T-helper 1 cell treated with Interleukin-12 subunit alpha and Interleukin-12 subunit beta and Interleukin-4 antibody, amounts not matched to agents 30 μg/mL and 1 μg/mL, for 36 hours (primary cell): ENCODE measurements around the gene ADAT3.

Source experiments
- H3K27ac Mint-ChIP-seq: one replicate; pipeline ENCODE4 v1.8.0; 2021; ENCODE audit warnings: mild to moderate bottlenecking, mixed read lengths
- H3K27me3 Mint-ChIP-seq: one replicate; pipeline ENCODE4 v1.8.0; 2021; ENCODE audit warnings: low read depth, mixed read lengths
- H3K36me3 Mint-ChIP-seq: one replicate; pipeline ENCODE4 v1.8.0; 2021; ENCODE audit warnings: low read depth, mixed read lengths
- H3K4me1 Mint-ChIP-seq: one replicate; pipeline ENCODE4 v1.8.0; 2021; ENCODE audit warnings: low read depth, mixed read lengths
- H3K4me3 Mint-ChIP-seq: one replicate; pipeline ENCODE4 v1.8.0; 2021; ENCODE audit warnings: mild to moderate bottlenecking, moderate library complexity, mixed read lengths
- H3K9me3 Mint-ChIP-seq: one replicate; pipeline ENCODE4 v1.8.0; 2021; ENCODE audit warnings: mixed read lengths

ADAT3 gene

GRCh38 chr19:1905110-1905862 lies at the start of gene ADAT3, which contains the start of gene SCAMP4:
Gene ADAT3, plus strand, starts transcription at chr19:1905399. Its CDS starts 6,649 bp downstream, at chr19:1912048.
Gene SCAMP4, plus strand, starts transcription at chr19:1905399. Its CDS starts 9,621 bp downstream, at chr19:1915020.
- H3K27me3 Mint-ChIP-seq: no peaks in the 10 kb centered on the region
- H3K4me1 Mint-ChIP-seq: peaks cover 24% of the 10 kb centered on the region
- peaks cover 1% of the 10 kb centered on the region for H3K36me3 Mint-ChIP-seq
- H3K27ac Mint-ChIP-seq: peak within 1 kb of the TSS; percentile 84
- H3K4me3 Mint-ChIP-seq: peak within 1 kb of the TSS; percentile 90
- H3K9me3 Mint-ChIP-seq: no peaks in the 10 kb centered on the region

DNA sequence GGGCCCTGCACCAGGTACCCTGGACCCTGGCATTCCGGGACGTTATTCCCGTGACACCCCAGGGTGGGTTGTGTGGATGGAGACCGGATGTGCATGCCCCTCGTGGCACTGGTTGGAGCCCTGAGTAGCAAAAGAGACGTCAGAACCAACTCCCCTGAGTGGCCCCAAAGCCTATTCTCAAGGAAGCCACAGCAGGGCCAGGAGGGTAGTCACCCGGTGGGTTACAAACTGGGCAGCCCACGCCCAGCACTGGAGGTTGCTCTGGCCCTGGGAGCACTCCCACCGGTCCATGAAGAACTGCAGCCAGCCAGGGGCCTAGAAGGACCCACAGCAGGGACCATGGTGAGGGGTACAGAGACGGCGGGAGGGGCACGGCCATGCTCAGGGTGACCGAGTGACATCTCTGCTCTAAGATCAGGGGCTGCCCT lies 49.4 kb upstream of the ADAT3 start:
- H3K4me3 Mint-ChIP-seq: peak overlapping the region; percentile 79
- H3K27me3 Mint-ChIP-seq: no peaks in the 10 kb centered on the region
- H3K9me3 Mint-ChIP-seq: no peaks in the 10 kb centered on the region
- H3K4me1 Mint-ChIP-seq: peaks cover 29% of the 10 kb centered on the region
- peak overlapping the region; percentile 89 for H3K27ac Mint-ChIP-seq
- peaks cover 2% of the 10 kb centered on the region for H3K36me3 Mint-ChIP-seq

- no peaks in the 10 kb centered on the region for H3K27me3 Mint-ChIP-seq
- H3K27ac Mint-ChIP-seq: peak overlapping the region; percentile 89
- H3K4me3 Mint-ChIP-seq: peak overlapping the region; percentile 79
- peaks cover 2% of the 10 kb centered on the region for H3K36me3 Mint-ChIP-seq
- no peaks in the 10 kb centered on the region for H3K9me3 Mint-ChIP-seq
- H3K4me1 Mint-ChIP-seq: peaks cover 28% of the 10 kb centered on the region
Measured at GRCh38 chr19:1856345-1856697, 48.9 kb upstream of the ADAT3 start.

GRCh38 chr19:1856698-1857603 lies 48.2 kb upstream of the ADAT3 start:
- peak overlapping the region; percentile 79 for H3K4me3 Mint-ChIP-seq
- H3K27me3 Mint-ChIP-seq: no peaks in the 10 kb centered on the region
- H3K27ac Mint-ChIP-seq: peak overlapping the region; percentile 89
- peaks cover 2% of the 10 kb centered on the region for H3K36me3 Mint-ChIP-seq
- H3K4me1 Mint-ChIP-seq: peaks cover 32% of the 10 kb centered on the region
- no peaks in the 10 kb centered on the region for H3K9me3 Mint-ChIP-seq

- no peak overlapping the region for H3K27ac Mint-ChIP-seq
- peaks cover 32% of the 10 kb centered on the region for H3K4me1 Mint-ChIP-seq
- peak overlapping the region; percentile 42 for H3K4me3 Mint-ChIP-seq
- no peaks in the 10 kb centered on the region for H3K27me3 Mint-ChIP-seq
- no peaks in the 10 kb centered on the region for H3K9me3 Mint-ChIP-seq
- peaks cover 2% of the 10 kb centered on the region for H3K36me3 Mint-ChIP-seq
Measured at GRCh38 chr19:1857648-1858326, 47.4 kb upstream of the ADAT3 start.

DNA sequence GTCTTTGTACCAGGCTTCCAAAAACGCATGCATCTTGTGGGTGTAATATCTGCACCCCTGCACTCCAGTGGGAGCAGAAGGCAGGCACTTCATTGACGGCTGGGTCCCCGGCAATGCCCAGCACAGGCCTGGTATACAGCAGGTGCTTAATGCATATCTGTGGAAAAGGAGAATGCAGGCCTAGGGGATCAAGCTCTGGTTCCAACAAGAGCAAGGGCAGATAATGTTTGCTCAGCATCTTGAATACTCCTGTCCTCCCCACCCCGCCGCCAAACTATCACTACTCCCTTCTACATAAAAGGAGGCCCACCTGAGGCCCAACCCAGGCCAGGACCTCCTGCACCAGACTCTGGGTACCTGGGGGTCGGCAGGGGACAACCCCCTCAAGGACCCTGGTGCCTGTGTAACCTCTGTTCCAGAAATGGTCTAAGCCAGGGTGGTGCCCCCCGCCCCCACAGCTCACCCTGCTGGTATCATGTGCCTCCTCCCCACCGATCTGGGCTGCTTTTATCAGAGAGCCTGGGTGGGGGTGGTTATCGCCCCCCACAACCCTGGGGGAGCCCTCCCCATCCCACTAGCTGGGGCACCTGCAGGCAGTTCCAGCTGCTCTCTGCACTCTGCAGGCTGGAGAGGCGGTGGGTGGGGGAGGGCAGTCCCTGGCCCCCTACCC lies 46.7 kb upstream of the ADAT3 start:
- no peaks in the 10 kb centered on the region for H3K9me3 Mint-ChIP-seq
- peak overlapping the region; percentile 46 for H3K4me3 Mint-ChIP-seq
- no peaks in the 10 kb centered on the region for H3K36me3 Mint-ChIP-seq
- H3K27ac Mint-ChIP-seq: no peak overlapping the region
- H3K4me1 Mint-ChIP-seq: peaks cover 26% of the 10 kb centered on the region
- no peaks in the 10 kb centered on the region for H3K27me3 Mint-ChIP-seq

GRCh38 chr19:1859331-1859781 lies 45.8 kb upstream of the ADAT3 start:
- Mint-ChIP-seq H3K4me3 (peak overlapping the region; percentile 44), H3K27me3 (no peaks in the 10 kb centered on the region), H3K9me3 (no peaks in the 10 kb centered on the region), H3K27ac (peak overlapping the region; percentile 20), H3K36me3 (no peaks in the 10 kb centered on the region), H3K4me1 (peaks cover 26% of the 10 kb centered on the region)

GRCh38 chr19:1860042-1860775 lies 45.0 kb upstream of the ADAT3 start:
- Mint-ChIP-seq H3K36me3 (no peaks in the 10 kb centered on the region), H3K27me3 (no peaks in the 10 kb centered on the region), H3K9me3 (no peaks in the 10 kb centered on the region), H3K4me3 (no peak overlapping the region), H3K4me1 (peaks cover 20% of the 10 kb centered on the region), H3K27ac (no peak overlapping the region)

GRCh38 chr19:1860821-1861598 lies 44.2 kb upstream of the ADAT3 start:
- Mint-ChIP-seq H3K4me1 (peaks cover 18% of the 10 kb centered on the region), H3K9me3 (no peaks in the 10 kb centered on the region), H3K27ac (no peak overlapping the region), H3K36me3 (no peaks in the 10 kb centered on the region), H3K27me3 (no peaks in the 10 kb centered on the region), H3K4me3 (peak overlapping the region; percentile 93)

- H3K9me3 Mint-ChIP-seq: no peaks in the 10 kb centered on the region
Measured at GRCh38 chr19:1861599-1862031, 43.6 kb upstream of the ADAT3 start.

GRCh38 chr19:1862068-1862423 lies 43.2 kb upstream of the ADAT3 start:
- Mint-ChIP-seq H3K27me3 (no peaks in the 10 kb centered on the region), H3K36me3 (peaks cover 3% of the 10 kb centered on the region), H3K4me1 (peaks cover 15% of the 10 kb centered on the region), H3K4me3 (peak overlapping the region; percentile 93), H3K27ac (peak overlapping the region; percentile 93), H3K9me3 (no peaks in the 10 kb centered on the region)

More at GRCh38 chr19:1861599-1862031, 43.6 kb upstream of the ADAT3 start:
- Mint-ChIP-seq H3K4me3 (peak overlapping the region; percentile 93), H3K27me3 (no peaks in the 10 kb centered on the region), H3K4me1 (peaks cover 15% of the 10 kb centered on the region), H3K36me3 (no peaks in the 10 kb centered on the region), H3K27ac (peak overlapping the region; percentile 93)

GRCh38 chr19:1862424-1863327 lies 42.5 kb upstream of the ADAT3 start:
- Mint-ChIP-seq H3K9me3 (no peaks in the 10 kb centered on the region), H3K36me3 (peaks cover 3% of the 10 kb centered on the region), H3K4me1 (peaks cover 15% of the 10 kb centered on the region), H3K27me3 (no peaks in the 10 kb centered on the region), H3K27ac (peak overlapping the region; percentile 93), H3K4me3 (peak overlapping the region; percentile 93)
